GM18909 (cell line): ENCODE results near the gene DIS3L.
"Not testable (repeated sequence)": the region's sequence is repeated elsewhere in the genome, so short reads cannot be mapped to it uniquely, and the experiment has no call there.

Experiments used
- ATAC-seq: cut with Tn5 transposase; IDR thresholded peaks from one replicate; pipeline ENCODE4 v1.9.1; 2021; ENCODE audit warnings: mild to moderate bottlenecking; ENCODE audit not compliant: unreplicated experiment, poor library complexity

Gene DIS3L

DNA sequence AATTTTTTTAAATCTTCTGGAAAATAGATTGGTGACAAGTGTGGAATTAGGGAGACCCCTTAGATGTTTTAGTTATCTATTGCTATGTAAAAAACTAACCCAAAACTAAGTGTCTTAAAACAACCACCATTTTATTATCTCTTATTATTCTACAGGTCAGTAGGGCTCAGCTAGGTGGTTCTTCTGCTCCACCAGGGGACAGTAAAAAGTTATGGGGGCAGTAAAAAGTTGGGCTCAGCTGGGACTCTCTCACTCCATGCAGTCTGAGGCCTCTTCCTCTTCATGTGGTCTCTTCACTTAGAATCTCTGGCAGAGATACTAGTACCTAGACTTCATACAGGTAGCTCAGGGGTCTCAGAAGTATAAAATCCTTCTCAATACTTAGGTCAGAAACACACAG is 18.0 kb upstream of the DIS3L start:
- ATAC-seq, result no peak

DNA sequence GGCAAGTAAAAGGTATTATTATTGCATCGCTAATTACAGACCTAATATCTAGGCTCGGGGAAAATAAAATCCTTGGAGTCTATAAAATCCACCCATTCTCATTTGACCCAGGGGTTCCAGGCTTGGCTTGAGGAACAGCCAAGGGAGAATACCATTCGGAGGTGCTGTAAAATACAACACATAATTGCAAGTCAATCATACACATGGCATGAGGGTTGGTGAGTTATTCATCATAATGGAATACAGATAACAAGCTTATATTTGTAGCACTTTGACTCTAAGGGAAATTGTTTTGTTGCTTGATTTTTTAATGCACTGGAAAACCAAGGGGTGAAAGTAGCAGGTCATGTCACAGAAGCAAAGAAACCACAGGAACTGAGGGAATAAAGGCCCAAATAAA is 16.8 kb upstream of the DIS3L start:
- no peak for ATAC-seq

DNA sequence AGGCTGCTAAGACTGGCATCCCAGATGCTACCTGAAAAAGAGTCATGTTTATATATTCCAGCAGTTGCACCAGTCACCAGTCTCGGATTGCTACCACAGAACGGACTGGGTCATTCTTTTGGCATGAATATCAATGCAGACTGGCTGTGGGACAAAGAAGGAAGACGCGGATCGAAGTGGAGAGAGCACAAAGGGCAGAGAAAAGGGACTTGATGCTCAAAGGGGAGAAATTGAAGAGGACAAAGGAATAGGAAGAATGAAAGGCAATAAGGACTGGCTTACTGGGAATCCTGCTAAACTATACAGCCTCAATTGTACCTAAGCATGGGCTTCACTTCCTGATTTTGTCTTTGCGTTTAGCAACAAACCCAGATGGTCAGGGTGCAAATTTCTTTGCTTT is 15.3 kb upstream of the DIS3L start:
- no peak for ATAC-seq

DNA sequence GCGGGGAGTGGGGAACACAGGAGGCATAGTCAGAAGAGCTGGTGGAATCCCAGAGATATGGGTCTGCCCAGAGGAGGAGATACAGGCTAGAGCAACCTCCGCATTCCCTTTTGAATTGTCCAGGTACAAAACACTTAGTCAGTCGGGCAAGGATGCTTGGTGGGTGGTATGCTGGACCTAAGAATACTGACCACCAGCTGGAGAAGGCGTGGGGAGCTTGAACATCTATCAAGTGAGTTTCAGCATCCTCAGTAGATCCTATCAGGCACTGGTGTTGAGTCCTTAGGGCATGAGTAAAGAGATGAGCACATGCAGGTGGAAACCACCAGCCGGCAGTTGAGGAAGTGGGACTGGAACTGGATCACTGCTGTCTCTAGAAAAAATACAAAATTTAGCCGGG is 14.7 kb upstream of the DIS3L start:
- ATAC-seq, result no peak

DNA sequence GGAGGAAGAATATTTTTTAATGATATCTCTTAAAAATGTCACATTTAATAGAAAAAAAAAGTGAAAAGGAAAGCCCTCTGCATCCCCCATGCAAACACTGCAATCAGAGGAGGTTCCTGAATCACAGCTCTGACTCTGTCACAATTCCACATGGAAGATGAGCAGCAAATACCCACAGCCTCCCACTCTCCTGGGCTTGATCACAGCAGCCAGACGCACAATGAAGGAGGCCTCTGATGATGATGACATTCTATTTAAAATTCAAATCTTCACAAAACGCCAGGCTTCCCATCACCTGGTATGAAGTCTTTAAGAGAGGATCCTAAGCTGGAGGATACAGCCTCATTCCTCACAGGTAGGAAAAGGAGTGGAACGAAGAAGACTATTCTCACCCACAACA is 9.1 kb upstream of the DIS3L start:
- no peak for ATAC-seq

DNA sequence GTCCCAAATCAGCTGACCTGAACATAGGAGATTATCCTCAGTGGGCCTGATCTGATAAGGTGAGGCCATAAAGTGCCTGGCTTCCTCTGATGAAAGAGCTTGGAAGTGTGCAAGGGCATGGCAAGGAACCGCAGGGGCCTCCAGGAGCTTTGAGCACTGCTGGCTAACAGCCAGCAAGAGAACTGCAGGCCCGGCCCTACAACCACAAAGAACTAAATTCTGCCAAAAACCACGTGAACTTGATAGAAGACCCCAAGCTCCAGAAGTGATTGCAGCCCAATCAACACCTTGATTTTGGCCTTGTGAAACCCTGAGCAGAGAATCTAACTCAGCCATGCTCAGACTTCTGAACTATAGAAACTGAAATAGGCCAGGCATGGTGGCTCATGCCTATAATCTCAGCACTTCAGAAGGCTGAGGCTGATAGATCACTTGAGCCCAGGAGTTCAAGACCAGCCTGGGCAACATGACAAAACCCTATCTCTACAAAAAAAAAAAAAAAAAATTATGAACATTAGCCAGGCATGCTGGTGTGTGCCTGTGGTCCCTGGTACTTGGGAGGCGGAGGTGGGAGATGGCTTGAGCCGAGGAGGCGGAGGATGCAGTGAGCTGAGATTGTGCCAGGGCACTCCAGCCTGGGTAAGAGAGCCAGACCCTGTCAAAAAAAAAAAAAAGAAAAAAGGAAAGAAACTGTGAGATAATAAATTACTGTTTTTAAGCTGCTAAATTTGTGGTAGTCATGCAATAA is 7.7 kb upstream of the DIS3L start:
- ATAC-seq, result no peak

DNA sequence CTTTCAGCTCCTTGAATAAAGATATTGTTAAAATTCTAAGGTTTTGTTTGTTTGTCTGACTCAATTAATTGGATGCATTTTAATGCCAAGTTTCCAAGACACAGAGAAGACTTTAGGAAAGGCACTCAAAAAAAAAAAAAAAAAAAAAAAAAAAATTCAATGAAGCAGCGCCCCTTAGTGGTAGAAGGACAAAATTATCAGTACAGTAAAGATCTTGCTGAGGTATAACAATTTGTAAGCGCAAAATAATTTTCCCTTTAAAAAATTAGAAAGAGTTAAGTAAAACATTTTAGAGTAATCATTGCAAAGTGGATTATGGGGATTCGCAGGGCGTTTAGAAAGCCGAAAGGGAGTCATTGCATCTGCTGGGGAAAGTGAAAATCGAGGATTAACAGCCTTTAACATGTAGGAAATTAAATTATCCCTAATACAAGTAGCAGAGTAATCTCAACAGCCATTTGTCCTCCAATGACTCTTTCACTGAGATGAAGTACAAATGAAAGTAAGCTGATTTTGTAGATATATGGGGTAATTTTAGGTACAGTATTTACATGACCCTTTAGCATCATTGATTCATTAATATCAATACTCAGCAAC is 5.8 kb upstream of the DIS3L start:
- ATAC-seq, result no peak

DNA sequence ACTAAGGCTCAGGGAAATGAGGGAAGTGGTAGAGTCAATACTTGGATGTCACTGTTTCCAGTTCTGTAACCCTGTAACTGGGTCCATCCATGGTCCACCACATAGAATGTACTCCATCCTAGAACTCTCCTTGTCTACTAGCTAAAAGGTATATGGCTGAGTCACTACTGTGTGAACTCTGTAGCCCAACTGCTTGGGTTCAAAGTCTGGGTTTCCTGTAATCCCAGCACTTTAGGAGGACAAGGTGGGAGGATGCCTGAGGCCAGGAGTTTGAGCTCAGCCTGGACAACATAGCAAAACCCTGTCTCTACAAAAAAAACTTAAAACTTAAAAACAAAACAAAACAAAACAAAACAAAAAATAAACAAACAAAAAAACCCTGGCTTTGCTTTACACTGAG is 5.3 kb upstream of the DIS3L start:
- ATAC-seq, result no peak

DNA sequence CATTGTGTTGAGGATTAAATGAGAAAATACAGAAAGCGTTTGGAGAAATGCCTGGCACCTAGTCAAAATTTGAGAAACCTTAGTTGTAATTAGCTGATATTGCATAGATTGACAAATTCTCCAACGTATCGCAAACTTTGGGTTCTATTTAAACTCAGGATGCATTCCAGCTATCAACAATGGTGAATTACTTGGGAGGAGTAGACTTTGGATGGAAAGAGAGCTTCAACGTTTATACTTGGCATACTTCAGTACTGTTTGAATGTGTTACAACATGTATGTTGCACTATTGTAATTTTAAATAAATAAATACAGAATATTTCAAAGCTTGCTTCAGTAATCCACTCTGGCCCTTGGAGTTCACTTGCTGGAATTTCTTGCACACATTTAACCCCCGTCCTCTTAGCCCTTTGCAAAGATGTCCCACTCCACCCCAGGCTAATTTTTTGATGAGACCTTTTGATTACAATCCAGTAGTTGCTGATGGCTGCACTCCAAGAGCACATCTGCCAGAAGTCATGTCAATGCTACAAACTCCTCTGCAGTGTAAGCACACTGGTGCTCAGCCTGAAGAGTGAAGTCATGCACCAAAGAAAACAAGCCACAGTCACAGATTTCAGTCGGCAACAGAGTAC is 4.7 kb upstream of the DIS3L start:
- ATAC-seq, result no peak

DNA sequence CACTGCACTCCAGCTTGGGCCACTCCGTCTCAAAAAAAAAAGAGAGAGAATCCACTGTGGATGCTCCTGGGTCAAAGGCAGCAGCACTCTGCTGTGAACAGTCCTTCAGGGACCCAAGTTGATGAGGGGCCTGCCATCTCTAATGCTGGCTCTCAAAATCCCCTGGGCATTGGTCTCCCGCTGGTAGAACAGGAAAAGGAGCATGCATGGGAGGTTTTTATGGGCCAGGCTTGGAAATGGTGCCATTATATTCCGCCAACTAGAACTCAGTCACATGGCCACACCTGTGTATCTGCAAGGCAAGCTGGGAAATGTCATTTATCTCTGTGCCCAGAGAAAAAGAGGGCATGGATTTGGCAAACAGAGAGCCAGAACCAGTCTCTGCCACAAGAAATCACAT is 3.4 kb upstream of the DIS3L start:
- ATAC-seq, result no peak

DNA sequence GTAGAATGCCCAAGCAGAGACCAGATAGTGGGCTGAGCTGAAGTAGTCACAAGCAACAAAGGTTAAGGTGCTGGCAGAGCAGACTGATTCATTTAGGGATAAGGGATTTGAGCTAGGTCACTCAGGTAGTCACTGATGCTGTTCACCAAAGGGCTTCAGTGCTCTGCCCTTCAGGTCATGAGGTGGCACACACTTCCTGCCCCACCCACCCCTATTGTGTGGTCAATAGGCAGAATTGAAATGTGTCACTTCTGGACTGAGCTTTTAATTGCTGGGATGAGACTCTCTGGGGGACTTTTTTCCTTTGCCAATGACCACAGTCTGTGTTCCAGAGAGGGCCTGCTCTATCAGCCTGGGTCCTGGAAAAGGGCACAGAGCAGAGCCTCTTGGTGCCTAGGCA is 2.9 kb upstream of the DIS3L start:
- no peak for ATAC-seq

DNA sequence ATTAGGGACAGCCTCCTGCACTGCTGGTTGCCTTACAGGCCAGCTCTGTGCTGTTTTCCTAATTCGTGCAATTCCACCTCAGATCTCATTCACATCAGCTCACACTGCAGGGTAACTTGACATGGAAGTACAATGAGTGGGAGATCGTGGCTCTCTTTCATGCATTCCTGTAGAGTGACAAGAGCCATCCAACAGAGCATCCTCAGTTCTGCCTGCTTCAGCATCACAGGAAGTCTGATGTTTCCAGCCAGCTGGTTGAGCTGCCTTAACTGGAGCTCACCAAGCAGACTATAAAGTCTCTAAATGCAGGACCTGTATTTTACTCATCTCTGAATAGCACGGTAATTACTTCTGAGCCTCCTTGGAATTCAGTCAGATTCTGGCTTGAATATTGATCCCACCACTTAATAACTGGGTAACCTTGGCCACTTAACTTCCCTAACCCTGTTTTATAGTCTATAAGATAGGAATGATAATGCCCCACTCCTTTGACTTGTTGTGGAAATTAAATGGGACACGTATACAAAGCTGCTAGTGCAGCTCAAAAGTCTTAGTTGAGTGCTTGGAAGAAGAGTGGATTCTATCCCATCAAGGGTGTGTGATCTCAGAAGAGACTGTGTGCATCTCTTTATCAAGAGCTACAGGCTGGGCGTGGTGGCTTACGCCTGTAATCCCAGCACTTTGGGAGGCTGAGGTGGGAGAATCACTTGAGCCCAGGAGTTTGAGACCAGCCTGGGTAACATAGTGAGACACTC is 1.4 kb upstream of the DIS3L start:
- ATAC-seq, result no peak

DNA sequence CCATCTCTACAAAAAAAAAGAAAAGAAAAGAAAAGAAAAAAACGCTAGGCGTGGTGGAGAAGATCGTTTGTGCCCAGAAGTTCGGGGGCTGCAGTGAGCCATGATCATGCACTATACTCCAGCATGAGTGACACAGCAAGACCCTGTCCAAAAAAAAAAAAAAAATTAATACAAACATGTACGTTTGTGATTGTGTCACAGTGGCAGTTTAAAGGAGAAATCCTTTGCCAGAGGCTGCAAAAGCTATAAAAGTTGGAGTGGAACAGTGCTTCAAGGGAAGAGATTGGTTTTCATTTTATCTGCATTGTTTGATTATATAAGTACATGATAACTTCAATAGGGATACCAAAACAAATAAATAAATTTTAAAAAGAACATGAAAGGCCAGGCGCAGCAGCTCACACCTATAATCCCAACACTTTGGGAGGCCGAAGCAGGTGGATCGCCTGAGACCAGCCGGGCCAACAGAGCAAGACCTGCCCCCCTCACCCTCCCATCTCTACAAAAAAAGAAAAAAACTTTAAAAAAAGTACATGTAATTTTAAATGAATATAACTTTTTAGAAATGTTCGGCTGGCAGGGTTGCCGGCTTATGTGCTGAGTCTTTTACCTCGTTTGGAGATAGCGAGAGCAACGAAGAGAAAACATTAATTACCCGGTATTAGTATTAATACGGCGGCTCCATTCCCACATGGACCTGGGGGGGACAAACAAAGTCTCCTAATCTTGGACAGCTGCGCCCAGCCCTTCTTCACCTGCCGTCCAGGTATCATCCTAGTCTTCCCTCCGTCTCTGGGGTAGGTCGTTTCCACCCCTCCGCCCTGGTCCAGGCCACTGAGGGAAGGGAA is 573 bp upstream of the DIS3L start:
- ATAC-seq, result no peak

DNA sequence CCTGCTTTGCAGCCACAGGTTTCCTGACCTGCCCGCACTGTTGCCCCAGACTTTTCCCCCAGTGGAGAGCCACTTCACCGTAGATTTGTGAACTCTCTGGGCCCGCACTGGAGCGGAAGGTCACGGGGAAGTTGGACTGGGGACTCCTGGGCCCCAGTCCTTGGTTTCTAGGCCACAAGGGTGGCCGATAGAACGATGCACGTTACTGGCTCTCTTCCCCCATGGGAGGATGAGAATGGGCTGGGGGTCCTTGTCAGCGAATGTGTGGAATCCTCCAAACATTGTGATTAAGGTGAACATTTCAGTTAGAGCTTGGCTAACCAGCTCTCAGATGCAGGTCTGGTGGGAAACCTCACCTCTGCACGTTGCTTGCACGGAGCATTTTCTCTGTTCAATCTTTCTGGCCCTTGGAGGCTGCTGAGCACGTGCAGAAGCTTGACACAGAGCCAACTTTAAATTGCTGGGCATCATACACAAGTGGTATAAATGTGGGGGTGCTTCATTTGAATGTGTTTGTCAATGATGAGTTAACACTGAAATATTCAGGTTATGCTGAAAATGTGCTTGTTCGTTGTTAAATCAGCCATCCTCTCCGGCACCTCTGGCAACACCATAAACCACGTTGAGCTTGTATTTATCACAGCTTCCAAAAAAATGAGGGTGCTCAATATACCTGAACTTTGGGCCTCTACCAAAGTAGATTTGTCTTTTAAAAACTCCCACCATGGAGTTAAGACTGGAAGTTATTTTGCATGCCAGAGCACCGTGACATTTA is 976 bp downstream of the DIS3L start:
- peak; percentile 30 for ATAC-seq

DNA sequence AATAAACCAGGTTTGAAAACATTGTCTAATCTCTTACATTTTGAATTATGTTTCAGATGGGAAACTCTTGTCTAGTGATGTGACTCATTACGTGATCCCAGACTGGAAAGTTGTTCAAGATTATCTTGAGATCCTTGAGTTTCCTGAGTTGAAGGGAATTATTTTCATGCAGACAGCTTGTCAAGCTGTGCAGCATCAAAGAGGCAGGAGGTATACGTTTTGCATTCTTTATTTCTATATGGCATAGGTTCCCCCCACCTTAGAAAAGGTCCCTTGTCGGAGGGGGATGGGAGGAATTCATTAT is 1.5 kb downstream of the DIS3L start:
- ATAC-seq, result no peak

DNA sequence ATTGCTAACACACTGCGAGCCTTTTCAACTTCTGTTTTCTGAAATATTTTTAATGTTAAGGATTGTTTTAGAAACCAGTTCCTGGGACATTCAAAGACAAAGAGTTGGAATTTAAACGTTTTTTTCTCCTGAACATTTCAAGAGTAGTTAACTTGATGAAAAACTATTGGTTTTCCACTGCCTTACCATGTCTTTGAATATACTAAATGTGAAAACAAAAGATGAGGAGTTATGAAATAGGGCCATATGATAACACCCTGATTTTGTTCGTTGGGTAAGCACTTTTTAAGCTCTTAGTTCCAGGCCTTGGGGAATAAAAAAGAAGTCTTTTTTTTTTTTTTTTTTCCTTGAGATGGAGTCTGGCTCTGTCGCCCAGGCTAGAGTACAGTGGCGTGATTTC is 2.8 kb downstream of the DIS3L start:
- ATAC-seq, result no peak

DNA sequence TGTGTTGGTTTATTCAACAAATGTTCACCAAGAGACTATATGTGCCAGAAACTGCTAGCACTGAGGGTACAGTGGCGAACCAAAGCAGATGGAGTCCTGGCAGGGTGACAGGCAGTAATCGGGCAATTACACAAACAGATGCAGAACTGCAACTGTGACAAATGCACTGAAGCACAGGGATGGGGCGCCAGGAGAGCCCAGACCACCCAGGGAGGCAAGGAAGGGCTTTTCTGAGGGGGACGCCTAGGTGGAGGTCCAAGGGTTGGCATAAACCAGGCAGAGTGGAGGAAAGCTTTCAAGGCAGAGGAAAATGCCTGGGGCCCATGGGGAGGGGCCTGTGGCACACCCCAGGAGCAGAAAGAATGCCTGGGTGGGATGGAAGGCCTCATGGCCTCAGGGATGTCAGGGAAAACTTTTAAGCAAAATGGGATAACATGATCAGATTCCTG is 5.5 kb downstream of the DIS3L start:
- no peak for ATAC-seq

DNA sequence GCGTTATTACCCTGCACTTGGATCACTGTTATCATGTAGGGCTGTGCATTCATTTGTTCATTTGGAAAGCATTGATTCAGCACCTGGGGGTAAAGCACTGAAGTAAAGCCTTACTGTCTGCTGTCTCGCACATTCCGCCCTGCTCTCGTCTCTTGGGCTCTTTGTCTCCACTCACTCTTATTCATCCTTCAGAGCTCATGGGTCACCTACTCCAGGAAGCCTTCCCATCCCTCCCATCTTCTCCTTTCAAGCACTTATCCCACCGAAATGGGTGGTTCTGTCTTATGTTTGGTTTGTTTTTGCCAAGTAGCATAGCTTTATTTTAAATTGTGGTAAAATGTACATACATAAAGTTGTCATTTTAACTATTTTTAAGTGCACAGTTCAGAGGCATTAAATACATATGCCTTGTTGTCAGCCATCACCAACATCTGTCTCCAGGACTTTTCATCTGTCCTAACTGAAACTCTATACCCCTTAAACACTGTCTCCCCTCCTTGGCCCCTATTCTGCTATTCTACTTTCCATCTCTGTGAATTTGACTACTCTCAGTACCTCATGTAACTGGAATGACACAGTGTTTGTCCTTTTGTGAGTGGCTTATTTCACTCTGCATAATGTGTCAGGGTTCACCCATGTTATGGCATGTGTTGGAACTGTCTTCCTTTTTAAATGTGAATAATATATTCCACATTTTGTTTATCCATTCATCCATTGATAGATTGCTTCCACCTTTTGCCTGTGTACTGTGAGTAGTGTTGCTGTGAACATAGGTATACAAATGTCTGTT is 9.3 kb downstream of the DIS3L start:
- ATAC-seq, result no peak

DNA sequence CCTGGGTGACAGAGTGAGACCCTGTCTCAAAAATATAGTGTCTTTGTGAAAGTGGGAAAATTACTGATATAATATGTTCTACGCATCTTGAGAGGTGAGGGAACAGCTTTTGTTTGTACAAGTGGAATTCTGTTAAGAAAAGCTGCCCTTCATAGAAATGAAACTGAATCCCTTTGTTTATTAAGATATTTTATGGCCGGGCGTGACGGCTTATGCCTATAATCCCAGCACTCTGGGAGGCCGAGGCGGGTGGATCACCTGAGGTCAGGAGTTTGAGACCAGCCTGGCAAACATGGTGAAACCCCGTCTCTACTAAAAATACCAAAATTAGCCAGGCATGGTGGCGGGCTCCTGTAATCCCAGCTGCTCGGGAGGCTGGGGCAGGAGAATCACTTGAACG is 11.1 kb downstream of the DIS3L start:
- not testable (repeated sequence) for ATAC-seq
